ENCODE data around the gene CTNNA1.
A peak's percentile ranks its signal among the peaks of the same experiment; 100 is the strongest.

Gene CTNNA1

GRCh38 chr5:138905541-138905940, 152.3 kb downstream of the CTNNA1 start:
- Mint-ChIP-seq H3K4me1 (peaks cover 25% of the 10 kb centered on the region), H3K4me3 (no peak overlapping the region), H3K9me3 (no peaks in the 10 kb centered on the region), H3K36me3 (ENCODE audit: low read depth) (peaks cover 91% of the 10 kb centered on the region), H3K27me3 (ENCODE audit: low read depth, poor library complexity) (no peaks in the 10 kb centered on the region), H3K27ac (peak overlapping the region; percentile 72)
- DNase-seq, result no peak
- no peak for TF ChIP-seq CTCF (IDR thresholded peaks at IDR 0.05)

- H3K27ac Mint-ChIP-seq, result peak overlapping the region; percentile 36
- DNase-seq, result no peak
- no peaks in the 10 kb centered on the region for H3K27me3 Mint-ChIP-seq (ENCODE audit: low read depth, poor library complexity)
- peaks cover 29% of the 10 kb centered on the region for H3K4me1 Mint-ChIP-seq
- H3K4me3 Mint-ChIP-seq, result no peak overlapping the region
- no peaks in the 10 kb centered on the region for H3K9me3 Mint-ChIP-seq
- peaks cover 75% of the 10 kb centered on the region for H3K36me3 Mint-ChIP-seq (ENCODE audit: low read depth)
- no peak for TF ChIP-seq CTCF (IDR thresholded peaks at IDR 0.05)
These were observed 156.5 kb downstream of the CTNNA1 start for GRCh38 chr5:138909734-138910133.

GRCh38 chr5:138910546-138911185, 157.4 kb downstream of the CTNNA1 start:
- DNase-seq, result no peak
- Mint-ChIP-seq H3K9me3 (no peaks in the 10 kb centered on the region), H3K4me3 (no peak overlapping the region)

GRCh38 chr5:138911441-138911840, 158.2 kb downstream of the CTNNA1 start:
- Mint-ChIP-seq H3K9me3 (no peaks in the 10 kb centered on the region), H3K4me1 (peaks cover 29% of the 10 kb centered on the region), H3K27ac (peak overlapping the region; percentile 24), H3K27me3 (ENCODE audit: low read depth, poor library complexity) (peaks cover 4% of the 10 kb centered on the region), H3K4me3 (no peak overlapping the region), H3K36me3 (ENCODE audit: low read depth) (peaks cover 77% of the 10 kb centered on the region)
- TF ChIP-seq CTCF (IDR thresholded peaks at IDR 0.05), result no peak
- DNase-seq, result no peak

More at GRCh38 chr5:138910546-138911185, 157.4 kb downstream of the CTNNA1 start:
- TF ChIP-seq CTCF (IDR thresholded peaks at IDR 0.05), result no peak
- peaks cover 29% of the 10 kb centered on the region for H3K4me1 Mint-ChIP-seq
- H3K36me3 Mint-ChIP-seq (ENCODE audit: low read depth), result peaks cover 79% of the 10 kb centered on the region
- H3K27me3 Mint-ChIP-seq (ENCODE audit: low read depth, poor library complexity), result no peaks in the 10 kb centered on the region
- peak overlapping the region; percentile 55 for H3K27ac Mint-ChIP-seq

- Mint-ChIP-seq H3K9me3 (no peaks in the 10 kb centered on the region), H3K27me3 (ENCODE audit: low read depth, poor library complexity) (peaks cover 4% of the 10 kb centered on the region), H3K4me1 (peaks cover 29% of the 10 kb centered on the region), H3K4me3 (no peak overlapping the region), H3K27ac (peak overlapping the region; percentile 6), H3K36me3 (ENCODE audit: low read depth) (peaks cover 71% of the 10 kb centered on the region)
- TF ChIP-seq CTCF (IDR thresholded peaks at IDR 0.05), result no peak
- DNase-seq, result no peak
These were observed 158.9 kb downstream of the CTNNA1 start for GRCh38 chr5:138912093-138912492.

- no peak for TF ChIP-seq CTCF (IDR thresholded peaks at IDR 0.05)
- H3K27ac Mint-ChIP-seq, result no peak overlapping the region
- H3K27me3 Mint-ChIP-seq (ENCODE audit: low read depth, poor library complexity), result peaks cover 4% of the 10 kb centered on the region
- peaks cover 25% of the 10 kb centered on the region for H3K4me1 Mint-ChIP-seq
- H3K9me3 Mint-ChIP-seq, result no peaks in the 10 kb centered on the region
- H3K4me3 Mint-ChIP-seq, result no peak overlapping the region
- no peak for DNase-seq
- H3K36me3 Mint-ChIP-seq (ENCODE audit: low read depth), result peaks cover 59% of the 10 kb centered on the region
These were observed 160.5 kb downstream of the CTNNA1 start for GRCh38 chr5:138913773-138914172.
